CD14-positive monocyte (primary cell): ENCODE results near the gene PIK3AP1. TPM values are rescaled to one million over a fixed set of nuclear protein-coding genes. Genes with fewer than 3 reads are reported as not detected.

ENCODE experiments used
- DNase-seq, 3 donors: peaks; one replicate each; pipeline ENCODE4 v3.0.0-alpha.2; 2011 to 2022
- H2AFZ ChIP-seq: 2 replicates; pipeline ENCODE4 v1.6.0; 2012; ENCODE audit warnings: mild to moderate bottlenecking, low read depth, low read length, inconsistent platforms; ENCODE audit not compliant: insufficient read depth, poor library complexity, severe bottlenecking
- H3K27ac ChIP-seq, 2 donors: 1 replicate in 1 of 2; 2 replicates in 1 of 2; pipeline ENCODE4 v1.5.1; 2012 to 2013; ENCODE audit warnings: low read length in 2 of 2, control low read depth in 1 of 2, inconsistent platforms in 1 of 2, low read depth in 1 of 2, mild to moderate bottlenecking in 1 of 2
- H3K27me3 ChIP-seq, 2 donors: one replicate each; pipeline versions ENCODE4 v1.6.0 to v1.6.1; 2011 to 2013; ENCODE audit warnings: low read length in 2 of 2; ENCODE audit not compliant: control insufficient read depth in 2 of 2, insufficient read depth in 2 of 2
- H3K36me3 ChIP-seq, 2 donors: replicated peaks in 1 of 2; 1 replicate in 1 of 2; 2 replicates in 1 of 2; pipeline versions ENCODE4 v1.5.1 to v1.6.1; 2012 to 2013; ENCODE audit warnings: low read length in 2 of 2, control low read depth in 1 of 2, inconsistent platforms in 1 of 2, mild to moderate bottlenecking in 1 of 2; ENCODE audit not compliant: insufficient read depth in 2 of 2, control insufficient read depth in 1 of 2
- H3K4me1 ChIP-seq, 2 donors: 1 replicate in 1 of 2; 2 replicates in 1 of 2; pipeline versions ENCODE4 v1.5.1 to v1.6.1; 2012 to 2013; ENCODE audit warnings: low read length in 2 of 2, control low read depth in 1 of 2, inconsistent platforms in 1 of 2, mild to moderate bottlenecking in 1 of 2, moderate library complexity in 1 of 2; ENCODE audit not compliant: insufficient read depth in 2 of 2, control insufficient read depth in 1 of 2
- H3K4me2 ChIP-seq: replicated peaks from 2 replicates; pipeline ENCODE3; 2012; ENCODE audit warnings: low read length, moderate library complexity, mild to moderate bottlenecking; ENCODE audit not compliant: poor library complexity, severe bottlenecking; ENCODE audit errors: extremely low read depth
- H3K4me3 ChIP-seq, 3 experiments: fragments of 200-600 bp in 1 of 3; sonication (generic) in 1 of 3; replicated peaks in 1 of 3; 1 replicate in 2 of 3; 2 replicates in 1 of 3; pipeline ENCODE4 v1.5.1; 2011 to 2013; ENCODE audit warnings: low read length in 3 of 3, mild to moderate bottlenecking in 3 of 3, control low read depth in 2 of 3, low read depth in 2 of 3, inconsistent platforms in 1 of 3, moderate library complexity in 1 of 3
- H3K79me2 ChIP-seq: 2 replicates; pipeline ENCODE4 v1.6.0; 2012; ENCODE audit warnings: mild to moderate bottlenecking, control low read depth, inconsistent platforms, low read length, moderate library complexity; ENCODE audit not compliant: insufficient read depth
- H3K9ac ChIP-seq: 2 replicates; pipeline ENCODE4 v1.6.0; 2017; ENCODE audit warnings: low read length, mild to moderate bottlenecking; ENCODE audit not compliant: insufficient read depth, poor library complexity, severe bottlenecking
- H3K9me3 ChIP-seq, 2 donors: replicated peaks in 1 of 2; 1 replicate in 1 of 2; 2 replicates in 1 of 2; pipeline versions ENCODE4 v1.5.1 to v1.6.1; 2012 to 2013; ENCODE audit warnings: low read length in 2 of 2, control low read depth in 1 of 2; ENCODE audit not compliant: control insufficient read depth in 1 of 2, insufficient read depth in 1 of 2
- H4K20me1 ChIP-seq: 2 replicates; pipeline ENCODE4 v1.6.0; 2012; ENCODE audit warnings: mild to moderate bottlenecking, low read length, control low read depth, moderate library complexity; ENCODE audit not compliant: insufficient read depth
- H3K27ac Mint-ChIP-seq, 7 donors: one replicate each; pipeline ENCODE4 v1.8.0; 2020; ENCODE audit warnings: mild to moderate bottlenecking in 7 of 7, mixed read lengths in 7 of 7, moderate library complexity in 6 of 7, inconsistent platforms in 2 of 7
- H3K27me3 Mint-ChIP-seq, 3 donors: one replicate each; pipeline ENCODE4 v1.8.0; 2021 to 2022; ENCODE audit warnings: low read depth in 3 of 3, mild to moderate bottlenecking in 3 of 3, mixed read lengths in 3 of 3, moderate library complexity in 3 of 3, inconsistent platforms in 1 of 3
- H3K36me3 Mint-ChIP-seq, 2 donors: one replicate each; pipeline ENCODE4 v1.8.0; 2020; ENCODE audit warnings: mixed read lengths in 2 of 2, inconsistent platforms in 1 of 2, mild to moderate bottlenecking in 1 of 2
- H3K4me1 Mint-ChIP-seq: one replicate; pipeline ENCODE4 v1.8.0; 2020; ENCODE audit warnings: mild to moderate bottlenecking, mixed read lengths
- H3K4me3 Mint-ChIP-seq, 2 donors: one replicate each; pipeline ENCODE4 v1.8.0; 2020; ENCODE audit warnings: mild to moderate bottlenecking in 2 of 2, mixed read lengths in 2 of 2, moderate library complexity in 1 of 2
- H3K9me3 Mint-ChIP-seq, 7 donors: one replicate each; pipeline ENCODE4 v1.8.0; 2020 to 2022; ENCODE audit warnings: mixed read lengths in 7 of 7, mild to moderate bottlenecking in 6 of 7, moderate library complexity in 6 of 7, inconsistent platforms in 2 of 7
- CTCF ChIP-seq: fragments of 200-600 bp; IDR thresholded peaks from one replicate; pipeline ENCODE4 v1.8.0; 2022; ENCODE audit warnings: antibody characterized with exemption, mild to moderate bottlenecking
- WGBS: methylation state at CpG from one replicate; pipeline ENCODE4 v1.1.5; 2013; ENCODE audit warnings: missing lambda C conversion rate; ENCODE audit not compliant: insufficient coverage; 5-methylcytosine and 5-hydroxymethylcytosine counted together
- intact Hi-C, 2 donors: fragments of 100-400 bp; cut with micrococcal nuclease; formaldehyde crosslinking; loops; one replicate each; pipeline versions ENCODE4 v1.15.0 to v1.15.1; 2023
- polyA plus RNA-seq, 3 donors: library from polyadenylated mRNA; depleted of rRNA in 1 of 3; unstranded in 2 of 3; stranded (reverse) in 1 of 3; fragments of 300-500 nt in 2 of 3; fragments of >200 nt in 1 of 3; fragmentation: Illumina TruSeq in 2 of 3; gene quantifications; 1 replicate in 2 of 3; 2 replicates in 1 of 3; pipeline ENCODE4 v1.2.3, GENCODE V29; 2012 to 2021

Gene PIK3AP1
- polyA plus RNA-seq, 3 donors: 95.5 to 157 (median 112) TPM

GRCh38 chr10:96639899-96640298 is 80.4 kb downstream of the PIK3AP1 start:
- Mint-ChIP-seq H3K36me3 (peaks cover 66 to 92% of the 10 kb centered on the region in 2 donors), H3K4me3 (no peak overlapping the region), H3K27ac (peak overlapping the region in 3 of 7 donors; percentile 7 to 66 (median 19)), H3K27me3 (peaks cover 0 to 5% (median 0%) of the 10 kb centered on the region in 3 donors), H3K9me3 (peaks cover 0 to 3% (median 0%) of the 10 kb centered on the region in 7 donors), H3K4me1 (peaks cover 13% of the 10 kb centered on the region)
- no peak for TF ChIP-seq CTCF
- H3K9me3 ChIP-seq: no peaks in the 10 kb centered on the region
- no peak overlapping the region for H2AFZ ChIP-seq
- intact Hi-C loops: loop anchor here (5.0 to 10.0 kb wide), 5 partner anchors 77 to 382 kb away; partner anchors contain the start of gene LCOR (in 1 of the 2)
- WGBS: 100% methylated on average over 4 of the region's 4 CpGs
- H3K36me3 ChIP-seq: peaks cover 58 to 93% of the 10 kb centered on the region in 2 donors
- H3K4me1 ChIP-seq: peaks cover 3 to 10% of the 10 kb centered on the region in 2 donors
- no peaks in the 10 kb centered on the region for H3K27me3 ChIP-seq
- H3K9ac ChIP-seq: no peak overlapping the region
- DNase-seq: no peak
- H3K79me2 ChIP-seq: peaks cover 78% of the 10 kb centered on the region
- no peak overlapping the region for H3K4me2 ChIP-seq
- H4K20me1 ChIP-seq: peaks cover 79% of the 10 kb centered on the region
- H3K27ac ChIP-seq: peak overlapping the region in 1 of 2 donors; percentile 12
- H3K4me3 ChIP-seq: no peak overlapping the region

- peaks cover 9% of the 10 kb centered on the region for H3K4me1 Mint-ChIP-seq
- peaks cover 80% of the 10 kb centered on the region for H3K79me2 ChIP-seq
- intact Hi-C loops: loop anchor here in 1 of 2 donors (5.0 kb wide), 1 partner anchor 384 kb away; no protein-coding TSS in a partner anchor
These were observed 81.6 kb downstream of the PIK3AP1 start for GRCh38 chr10:96638696-96639095.

More at GRCh38 chr10:96638696-96639095, 81.6 kb downstream of the PIK3AP1 start:
- Histone ChIP-seq H3K4me3 (no peak overlapping the region), H3K27me3 (no peaks in the 10 kb centered on the region), H3K4me1 (peaks cover 0 to 6% of the 10 kb centered on the region in 2 donors), H3K27ac (peak overlapping the region in 1 of 2 donors; percentile 55), H3K4me2 (no peak overlapping the region), H3K9me3 (no peaks in the 10 kb centered on the region), H2AFZ (no peak overlapping the region), H3K36me3 (peaks cover 64 to 93% of the 10 kb centered on the region in 2 donors), H4K20me1 (peaks cover 90% of the 10 kb centered on the region), H3K9ac (no peak overlapping the region)
- TF ChIP-seq CTCF: no peak
- no peak for DNase-seq
- Mint-ChIP-seq H3K36me3 (peaks cover 64 to 91% of the 10 kb centered on the region in 2 donors), H3K27me3 (peaks cover 0 to 5% (median 0%) of the 10 kb centered on the region in 3 donors), H3K27ac (peak overlapping the region in 1 of 7 donors; percentile 6), H3K9me3 (peaks cover 0 to 3% (median 0%) of the 10 kb centered on the region in 7 donors), H3K4me3 (no peak overlapping the region)
- WGBS: 100% methylated on average over 1 of the region's 6 CpGs
